NCI-H345 (cell line): ENCODE data around the gene ICOS.
"Not testable (repeated sequence)": the region's sequence is repeated elsewhere in the genome, so short reads cannot be mapped to it uniquely, and the experiment has no call there.

Experiments used
- DNase-seq: peaks from one replicate; lab custom pipeline; 2025; lab: John Stamatoyannopoulos, UW

ICOS gene

DNA sequence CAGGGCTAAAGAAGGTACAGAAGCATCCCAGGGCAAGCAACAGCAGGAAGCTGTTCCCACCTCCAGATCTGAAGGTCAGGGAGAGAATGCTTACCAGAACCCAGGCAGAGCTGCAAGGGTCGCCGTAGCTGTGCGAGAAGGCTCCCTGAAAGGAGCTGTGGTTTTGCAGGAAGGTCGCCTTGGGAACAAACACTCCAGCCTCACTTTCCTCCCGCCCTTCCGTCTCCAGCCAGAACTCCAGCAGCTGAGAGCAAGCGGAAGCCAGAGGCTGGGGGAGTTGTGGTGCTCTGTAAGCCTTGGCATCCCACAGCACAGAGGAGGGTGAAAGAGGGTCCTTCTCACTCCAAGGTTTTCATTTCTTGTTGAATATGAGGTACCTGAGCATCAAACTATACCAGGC is 18.3 kb upstream of the ICOS start:
- no peak for DNase-seq

DNA sequence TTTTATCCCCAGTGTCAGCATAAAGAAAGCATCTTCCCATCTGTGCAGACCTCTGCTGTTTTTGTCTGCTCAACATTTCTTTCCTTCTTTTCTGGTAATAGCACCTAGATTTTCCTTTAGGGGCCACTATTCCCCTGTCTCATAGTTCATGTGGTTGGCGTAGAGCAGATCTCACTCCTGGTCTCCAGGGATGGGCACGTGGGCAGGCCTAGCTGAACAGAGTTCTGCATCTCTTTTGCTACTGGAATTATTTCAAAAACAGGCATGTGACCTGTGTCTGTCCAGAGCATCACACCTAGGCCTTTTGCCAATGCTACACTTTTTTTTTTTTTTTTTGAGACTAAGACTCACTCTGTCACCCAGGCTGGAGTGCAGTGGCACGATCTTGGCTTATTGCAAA is 17.7 kb upstream of the ICOS start:
- DNase-seq = no peak

DNA sequence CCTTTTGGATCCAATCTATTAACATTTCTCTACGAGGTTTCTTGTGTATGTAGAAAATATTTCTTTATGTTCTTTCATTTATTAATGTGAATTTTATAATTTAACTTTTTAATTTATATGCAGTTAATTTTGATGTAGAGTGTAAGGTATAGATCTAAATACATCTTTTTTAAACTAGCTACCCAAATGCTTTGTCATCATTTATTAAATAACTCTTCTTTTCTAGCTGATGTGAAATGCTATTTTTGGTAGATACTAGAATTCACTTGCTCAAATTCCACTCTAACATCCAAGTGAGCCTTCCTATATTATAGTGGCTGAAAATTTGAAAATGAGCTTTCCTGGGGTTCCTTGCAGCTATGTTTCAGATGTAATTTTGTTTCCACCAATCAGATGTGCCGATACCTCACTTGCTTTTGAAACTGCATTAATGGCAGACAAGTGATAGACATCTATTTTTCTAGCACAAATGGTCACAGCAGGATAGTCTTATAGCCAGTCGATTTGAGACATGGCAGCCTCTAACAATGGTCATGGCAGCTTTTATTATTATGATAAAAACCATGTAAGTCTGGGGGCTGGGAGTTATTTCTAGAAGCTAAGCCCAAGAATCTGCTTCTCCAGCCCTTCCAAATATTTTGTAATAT is 10.9 kb upstream of the ICOS start:
- no peak for DNase-seq

- DNase-seq = no peak
These were observed 7.7 kb upstream of the ICOS start for GRCh38 chr2:203928849-203929248.

GRCh38 chr2:203931262-203931661 is 5.3 kb upstream of the ICOS start:
- not testable (repeated sequence) for DNase-seq

DNA sequence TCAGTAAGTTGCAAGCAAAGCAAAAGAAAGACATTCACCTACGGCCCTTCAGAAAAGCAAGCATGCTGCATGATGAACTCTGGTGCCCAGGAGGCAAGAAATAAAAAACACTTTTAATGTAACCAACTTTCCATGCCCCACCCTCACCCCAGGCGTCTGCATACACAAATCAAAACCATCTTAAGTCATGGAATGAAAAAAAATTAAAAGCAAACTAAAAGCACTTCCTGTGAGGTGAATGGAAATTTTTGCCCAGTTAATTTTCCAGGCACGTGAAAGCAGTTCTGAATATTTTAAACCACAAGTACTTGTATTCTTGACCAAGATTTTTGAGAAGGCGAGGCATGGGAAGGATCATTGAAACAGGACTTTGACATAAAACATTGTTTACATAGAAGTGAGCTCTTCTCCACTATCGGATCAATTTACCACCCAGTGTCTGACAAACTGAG is 2.5 kb upstream of the ICOS start:
- no peak for DNase-seq

GRCh38 chr2:203934711-203935438 is 1.7 kb upstream of the ICOS start:
- DNase-seq = no peak

GRCh38 chr2:203935568-203935967 is 995 bp upstream of the ICOS start:
- no peak for DNase-seq

DNA sequence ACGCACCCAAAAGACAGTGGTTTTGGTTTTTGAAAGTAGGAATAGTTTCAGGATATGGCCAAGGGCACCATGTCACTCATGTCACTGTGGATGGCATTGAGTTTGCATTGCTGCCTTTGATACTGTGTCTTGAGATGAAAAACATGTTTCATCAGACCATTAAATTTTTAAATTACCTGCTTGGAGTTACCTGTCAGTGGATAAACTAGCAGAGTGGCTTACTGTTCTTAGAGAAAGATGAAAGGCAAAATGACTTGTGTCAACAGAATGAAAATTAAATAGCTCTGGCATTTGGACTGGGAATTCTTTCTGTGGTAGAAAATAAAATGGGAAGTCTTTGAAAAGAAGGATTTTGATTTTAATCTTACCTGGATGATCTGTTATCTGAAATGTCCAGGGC is 386 bp downstream of the ICOS start:
- no peak for DNase-seq

DNA sequence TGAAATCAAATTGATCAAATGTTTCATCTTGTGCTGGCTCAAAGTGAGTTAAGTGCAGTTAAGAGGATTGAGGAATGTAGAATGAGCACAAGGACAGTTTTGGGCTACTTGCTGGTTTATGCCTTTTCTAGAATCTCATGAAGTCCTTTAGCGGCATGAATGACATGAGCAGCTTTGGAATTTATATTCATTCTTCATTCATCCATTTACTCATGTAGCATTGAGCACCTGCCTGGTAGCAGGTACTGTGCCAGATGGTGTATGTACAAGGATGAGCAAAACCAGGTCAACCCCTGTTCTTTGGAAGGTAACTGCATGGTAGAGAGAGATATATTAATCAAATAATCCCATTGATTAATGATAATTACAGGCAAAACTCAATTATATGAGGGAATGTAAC is 1.2 kb downstream of the ICOS start:
- no peak for DNase-seq

GRCh38 chr2:203940039-203940438 is 3.5 kb downstream of the ICOS start:
- DNase-seq = no peak

GRCh38 chr2:203943493-203944382 is 7.2 kb downstream of the ICOS start:
- not testable (repeated sequence) for DNase-seq

DNA sequence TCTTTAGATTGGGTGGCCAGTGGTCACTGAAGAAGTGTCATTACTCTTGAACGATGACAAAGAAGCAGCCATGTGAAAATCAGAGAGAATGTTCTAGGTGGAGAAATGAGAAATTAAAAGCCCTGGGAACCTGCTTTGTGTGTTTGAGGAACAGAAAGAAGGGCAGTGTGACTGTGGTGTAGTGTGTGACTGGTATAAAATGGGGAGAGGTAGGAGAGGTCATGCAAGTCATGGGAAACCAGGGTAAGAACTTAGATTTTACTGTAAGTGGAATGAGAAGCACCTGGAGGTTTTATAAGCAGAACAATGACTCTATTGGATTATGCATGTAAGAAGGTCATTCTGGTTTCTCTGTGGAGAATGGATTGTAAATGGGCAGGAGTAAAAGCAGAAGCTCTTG is 12.2 kb downstream of the ICOS start:
- DNase-seq = no peak

DNA sequence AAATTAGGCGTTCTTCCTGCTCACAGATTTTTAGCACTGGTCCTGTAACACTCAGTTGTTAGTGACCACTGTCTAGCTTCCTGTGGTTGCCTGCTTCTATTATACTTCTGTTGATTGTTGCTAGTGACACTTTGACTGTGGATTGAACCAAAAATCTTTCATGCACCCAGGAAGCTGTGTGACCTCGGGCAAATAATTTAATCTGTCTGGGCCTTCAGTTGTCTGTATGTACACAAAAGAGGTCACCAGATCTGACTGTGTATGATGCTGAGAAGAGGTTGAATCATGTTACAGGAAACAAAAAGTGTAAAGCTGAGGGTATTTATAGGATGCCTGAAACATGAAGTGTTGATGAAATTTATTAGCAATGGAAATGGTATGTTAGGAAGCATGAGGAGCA is 12.7 kb downstream of the ICOS start:
- no peak for DNase-seq

GRCh38 chr2:203951366-203951902 is 14.9 kb downstream of the ICOS start:
- no peak for DNase-seq

- no peak for DNase-seq
These were observed 22.7 kb downstream of the ICOS start for GRCh38 chr2:203959265-203959664.

DNA sequence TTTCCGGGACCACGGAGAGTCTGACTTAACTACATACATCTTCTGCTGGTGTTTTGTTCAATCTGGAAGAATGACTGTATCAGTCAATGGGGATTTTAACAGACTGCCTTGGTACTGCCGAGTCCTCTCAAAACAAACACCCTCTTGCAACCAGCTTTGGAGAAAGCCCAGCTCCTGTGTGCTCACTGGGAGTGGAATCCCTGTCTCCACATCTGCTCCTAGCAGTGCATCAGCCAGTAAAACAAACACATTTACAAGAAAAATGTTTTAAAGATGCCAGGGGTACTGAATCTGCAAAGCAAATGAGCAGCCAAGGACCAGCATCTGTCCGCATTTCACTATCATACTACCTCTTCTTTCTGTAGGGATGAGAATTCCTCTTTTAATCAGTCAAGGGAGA is 23.1 kb downstream of the ICOS start:
- no peak for DNase-seq

- DNase-seq = no peak
These were observed 24.2 kb downstream of the ICOS start for GRCh38 chr2:203960811-203961210.

DNA sequence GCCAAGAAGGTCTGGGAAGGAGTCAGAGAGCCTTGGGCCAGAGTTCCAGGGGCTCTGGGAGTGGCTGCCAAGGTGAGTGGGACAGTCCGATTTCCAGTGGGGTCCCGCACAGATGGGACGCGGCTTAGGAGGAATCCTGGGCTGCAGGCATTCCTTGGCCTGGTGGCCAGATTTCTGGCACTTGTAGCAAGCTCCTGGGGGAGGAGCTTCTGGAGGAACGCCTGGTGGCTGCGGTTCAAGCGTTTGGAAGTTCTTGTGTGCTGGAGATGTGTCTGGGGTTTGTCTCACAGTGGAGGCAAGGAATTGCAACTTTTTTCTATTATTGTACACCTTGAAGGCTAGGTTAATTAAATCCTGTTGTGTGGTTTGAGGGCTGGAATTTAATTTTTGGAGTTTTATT is 28.6 kb downstream of the ICOS start:
- not testable (repeated sequence) for DNase-seq

DNA sequence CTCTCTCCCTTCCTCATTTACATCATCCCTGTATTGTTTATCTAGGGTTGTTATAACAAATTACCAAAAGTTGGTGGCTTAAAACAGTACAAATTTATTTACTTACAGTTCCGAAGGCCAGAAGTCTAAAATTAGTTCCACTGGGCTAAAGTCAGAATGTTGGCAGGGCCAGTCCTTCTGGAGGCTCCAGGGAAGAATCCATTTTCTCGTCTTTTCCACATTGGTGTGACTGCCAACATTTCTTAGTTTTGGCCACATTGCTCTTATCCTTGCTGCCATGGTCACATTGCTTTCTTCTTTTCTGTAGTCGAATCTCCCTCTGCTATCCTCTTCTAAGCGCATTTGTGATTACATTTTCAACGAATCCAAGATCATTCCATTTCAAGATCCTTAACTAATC is 34.7 kb downstream of the ICOS start:
- DNase-seq = no peak

DNA sequence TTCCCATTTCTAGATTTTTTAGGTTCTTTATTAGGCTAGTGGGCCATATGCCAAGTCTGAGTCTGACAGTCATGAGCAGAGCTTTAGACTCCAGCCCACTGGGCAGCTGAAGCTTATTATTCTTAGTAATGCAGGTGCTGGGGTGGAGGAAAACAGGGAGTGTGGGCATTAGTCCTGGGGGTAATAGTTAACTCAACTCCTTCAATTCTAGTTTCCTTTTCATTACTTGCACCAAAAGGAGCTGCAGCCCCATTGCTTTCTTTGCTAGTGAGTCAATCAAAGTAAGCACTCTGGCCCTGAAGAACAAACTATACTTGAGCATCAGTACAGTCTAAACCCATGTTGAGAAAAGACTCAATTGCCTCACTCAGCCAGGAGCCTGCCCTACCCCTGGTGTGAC is 35.5 kb downstream of the ICOS start:
- DNase-seq = no peak

DNA sequence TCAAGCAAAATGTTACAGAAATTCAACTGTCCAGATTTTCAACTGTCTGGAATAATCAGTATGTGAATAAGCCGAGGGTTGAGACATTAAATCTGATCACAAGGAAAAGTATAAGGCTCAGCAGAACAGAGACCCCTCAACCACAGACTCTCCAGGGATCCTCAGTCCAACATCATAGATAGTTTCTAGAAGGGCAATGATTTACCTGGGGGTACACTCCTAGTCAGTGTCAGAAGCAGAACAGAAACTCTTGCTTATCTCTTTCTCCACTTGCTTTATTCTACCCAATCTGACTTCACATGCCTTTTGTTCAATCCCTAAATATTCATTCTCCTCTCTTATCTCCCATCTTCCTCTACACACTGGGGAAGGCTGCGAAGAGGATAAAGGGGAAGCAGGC is 36.4 kb downstream of the ICOS start:
- DNase-seq = no peak

DNA sequence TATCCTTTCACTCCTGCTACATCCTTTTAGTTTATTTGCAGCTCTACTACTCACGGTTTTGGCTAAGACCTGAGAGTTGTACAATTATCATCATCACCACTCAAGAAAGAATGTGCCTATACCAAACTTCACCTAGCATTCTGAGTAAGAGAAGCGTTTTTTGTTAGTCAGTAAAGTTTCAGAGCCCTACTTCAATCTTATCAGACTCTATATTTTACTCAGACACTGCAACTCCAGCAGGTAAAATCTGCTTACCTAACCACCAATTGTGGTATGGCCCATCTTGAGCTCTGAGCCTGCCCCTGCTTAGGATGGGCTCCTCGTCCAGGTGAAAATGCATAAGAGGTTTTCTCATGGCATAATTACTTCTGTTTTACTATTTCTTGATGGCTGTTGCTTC is 37.1 kb downstream of the ICOS start:
- no peak for DNase-seq
